ENCODE data around the gene JPH4. TPM values are rescaled to one million over a fixed set of nuclear protein-coding genes. Genes with fewer than 3 reads are reported as not detected.

Gene JPH4
- total RNA-seq, 1 experiment from 2014 or later: 50.1 TPM

- no peak for DNase-seq (ENCODE audit: low spot score)
- peaks cover 12% of the 10 kb centered on the region for H3K4me1 Mint-ChIP-seq
- CTCF ChIA-PET: interaction anchor here (0.9 to 3.1 kb wide), 7 partner anchors 9 to 148 kb away, joined by 3 to 23 read pairs (median 5); no protein-coding TSS in a partner anchor
- H3K36me3 Mint-ChIP-seq: peaks cover 12% of the 10 kb centered on the region
- TF ChIP-seq SOX15 (CRISPR knock-in tag; IDR thresholded peaks at IDR 0.05) (no peak), ATF1 (CRISPR knock-in tag; IDR thresholded peaks at IDR 0.05) (no peak), GABPB1 (CRISPR knock-in tag; IDR thresholded peaks at IDR 0.05) (peak; percentile 13; the same call in 1 of the 2 replicates)
- no peaks in the 10 kb centered on the region for H3K27me3 Mint-ChIP-seq (ENCODE audit: low read depth)
- POLR2A ChIA-PET: interaction anchor here (0.6 to 7.8 kb wide), 5 partner anchors 8 to 948 kb away, joined by 3 to 100 read pairs (median 5); partner anchors contain the start of genes ABHD4 and THTPA
- ATAC-seq: no peak
- H3K27ac Mint-ChIP-seq: no peak overlapping the region; the same call in none of the 2 replicates
- H3K9me3 Mint-ChIP-seq: no peaks in the 10 kb centered on the region
- H3K4me3 Mint-ChIP-seq: peak overlapping the region; percentile 57
Measured at GRCh38 chr14:23545740-23546365, 32.7 kb downstream of the JPH4 start.

GRCh38 chr14:23544511-23545447 is 33.8 kb downstream of the JPH4 start:
- POLR2A ChIA-PET: interaction anchor here (0.6 to 7.8 kb wide), 5 partner anchors 7 to 226 kb away, joined by 3 to 100 read pairs (median 5); partner anchors contain the start of gene THTPA
- Mint-ChIP-seq H3K9me3 (no peaks in the 10 kb centered on the region), H3K27ac (no peak overlapping the region; the same call in none of the 2 replicates), H3K4me3 (peak overlapping the region; percentile 57), H3K36me3 (peaks cover 12% of the 10 kb centered on the region), H3K27me3 (ENCODE audit: low read depth) (no peaks in the 10 kb centered on the region), H3K4me1 (peaks cover 22% of the 10 kb centered on the region)
- CTCF ChIA-PET: interaction anchor here (0.6 to 3.1 kb wide), 7 partner anchors 14 to 150 kb away, joined by 3 to 23 read pairs (median 6); no protein-coding TSS in a partner anchor
- ATAC-seq (peak; percentile 59), DNase-seq (ENCODE audit: low spot score) (peak; percentile 86)
- 0 out of 2 replicates have a peak, but pooled peaks have one; percentile 22 for TF ChIP-seq NFE2L1 (CRISPR knock-in tag; IDR thresholded peaks at IDR 0.05)
- peak; percentile 97 for TF ChIP-seq ZNF121 (CRISPR knock-in tag; IDR thresholded peaks at IDR 0.05)
- no peak for TF ChIP-seq JUN (CRISPR knock-in tag; IDR thresholded peaks at IDR 0.05)
- no peak for TF ChIP-seq GABPB1 (CRISPR knock-in tag; IDR thresholded peaks at IDR 0.05)
- TF ChIP-seq ZBTB43 (CRISPR knock-in tag; IDR thresholded peaks at IDR 0.05): peak; percentile 99
- 0 out of 2 replicates have a peak, but pooled peaks have one; percentile 26 for TF ChIP-seq EMX1 (CRISPR knock-in tag; IDR thresholded peaks at IDR 0.05)
- TF ChIP-seq ZNF317 (CRISPR knock-in tag; IDR thresholded peaks at IDR 0.05; ENCODE audit: borderline replicate concordance, low read depth): no peak
- peak; percentile 71 for TF ChIP-seq PRDM15 (CRISPR knock-in tag; IDR thresholded peaks at IDR 0.05)
- TF ChIP-seq ZNF512 (CRISPR knock-in tag; IDR thresholded peaks at IDR 0.05; ENCODE audit: borderline replicate concordance): peak; percentile 64; the same call in 1 of the 2 replicates
- peak; percentile 50 for TF ChIP-seq SP1 (CRISPR knock-in tag; conservative IDR thresholded peaks at IDR 0.05)
- 0 out of 2 replicates have a peak, but pooled peaks have one; percentile 43 for TF ChIP-seq ARID4B (CRISPR knock-in tag; IDR thresholded peaks at IDR 0.05; ENCODE audit: borderline replicate concordance)
- TF ChIP-seq GRHL2 (CRISPR knock-in tag; IDR thresholded peaks at IDR 0.05; ENCODE audit: insufficient replicate concordance, severe bottlenecking): no peak
- no peak for TF ChIP-seq HMGXB4 (CRISPR knock-in tag; IDR thresholded peaks at IDR 0.05)
- TF ChIP-seq MAX (CRISPR knock-in tag; IDR thresholded peaks at IDR 0.05): peak; percentile 66; the same call in 1 of the 2 replicates

Measured in WTC11 (cell line).